OCI-M2 (cell line): ENCODE data around the gene GAPDHS.

Experiments
- DNase-seq: peaks from one replicate; lab custom pipeline; 2025; ENCODE audit not compliant: unreplicated experiment; lab: John Stamatoyannopoulos, UW

The GAPDHS gene

GRCh38 chr19:35534803-35535480, 1.7 kb downstream of the GAPDHS start:
- no peak for DNase-seq

GRCh38 chr19:35539314-35539713, 6.1 kb downstream of the GAPDHS start:
- no peak for DNase-seq

DNA sequence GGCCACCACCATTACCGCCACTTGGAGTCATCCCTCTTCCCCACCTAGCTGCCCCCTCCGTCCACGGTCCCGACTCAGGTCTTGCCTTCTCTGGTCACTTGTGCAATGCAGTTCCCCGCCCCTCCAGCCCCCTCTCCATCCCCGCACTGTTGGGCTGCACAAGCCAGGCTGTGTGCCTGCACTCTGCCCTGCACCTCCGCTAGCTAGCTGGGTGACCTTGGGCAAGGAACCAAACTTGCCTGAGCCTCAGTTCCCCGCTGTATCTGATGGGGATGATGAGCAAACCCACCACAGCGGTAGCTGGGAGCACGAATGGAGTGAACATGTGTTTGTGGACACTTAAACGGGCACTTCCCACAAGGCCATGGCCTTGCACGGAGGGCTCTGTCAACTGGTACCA, 6.6 kb downstream of the GAPDHS start:
- no peak for DNase-seq

- no peak for DNase-seq
Measured at GRCh38 chr19:35540356-35540927, 7.2 kb downstream of the GAPDHS start.

- DNase-seq = no peak
Measured at GRCh38 chr19:35542209-35542608, 9.0 kb downstream of the GAPDHS start.

- DNase-seq = no peak
Measured at GRCh38 chr19:35543280-35544109, 10.2 kb downstream of the GAPDHS start.

DNA sequence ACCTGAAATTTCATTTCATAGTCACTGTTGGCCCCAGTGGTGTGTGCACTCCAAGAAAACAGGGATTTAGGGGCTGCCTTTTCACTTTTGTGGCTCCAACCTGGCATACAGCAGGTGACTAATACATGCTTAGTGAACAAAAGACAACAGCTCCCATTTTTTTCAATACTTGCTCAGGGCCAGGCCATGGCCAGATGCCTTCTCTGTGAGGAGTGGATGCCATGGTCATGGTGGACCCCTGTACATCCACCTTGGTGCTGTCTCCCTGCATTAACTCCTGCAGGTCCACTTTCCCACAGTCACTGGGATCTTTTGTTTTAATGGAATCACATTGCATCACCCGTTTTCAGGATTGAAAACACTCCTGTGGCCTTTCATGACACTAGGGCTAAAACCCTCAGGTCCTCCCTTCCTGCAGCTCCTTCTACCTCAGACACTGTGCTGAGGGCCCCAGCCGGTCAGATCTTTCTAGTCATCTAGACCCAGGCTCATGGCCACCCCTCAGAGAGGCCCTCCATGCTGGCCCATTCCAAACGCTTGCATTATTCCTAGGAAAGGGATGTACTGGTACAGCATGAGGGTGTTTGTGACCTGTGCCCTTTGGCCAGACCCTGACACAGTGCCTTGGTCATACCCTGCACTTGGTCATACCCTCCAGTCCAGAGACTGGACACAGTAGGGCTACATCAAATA, 11.0 kb downstream of the GAPDHS start:
- no peak for DNase-seq

DNA sequence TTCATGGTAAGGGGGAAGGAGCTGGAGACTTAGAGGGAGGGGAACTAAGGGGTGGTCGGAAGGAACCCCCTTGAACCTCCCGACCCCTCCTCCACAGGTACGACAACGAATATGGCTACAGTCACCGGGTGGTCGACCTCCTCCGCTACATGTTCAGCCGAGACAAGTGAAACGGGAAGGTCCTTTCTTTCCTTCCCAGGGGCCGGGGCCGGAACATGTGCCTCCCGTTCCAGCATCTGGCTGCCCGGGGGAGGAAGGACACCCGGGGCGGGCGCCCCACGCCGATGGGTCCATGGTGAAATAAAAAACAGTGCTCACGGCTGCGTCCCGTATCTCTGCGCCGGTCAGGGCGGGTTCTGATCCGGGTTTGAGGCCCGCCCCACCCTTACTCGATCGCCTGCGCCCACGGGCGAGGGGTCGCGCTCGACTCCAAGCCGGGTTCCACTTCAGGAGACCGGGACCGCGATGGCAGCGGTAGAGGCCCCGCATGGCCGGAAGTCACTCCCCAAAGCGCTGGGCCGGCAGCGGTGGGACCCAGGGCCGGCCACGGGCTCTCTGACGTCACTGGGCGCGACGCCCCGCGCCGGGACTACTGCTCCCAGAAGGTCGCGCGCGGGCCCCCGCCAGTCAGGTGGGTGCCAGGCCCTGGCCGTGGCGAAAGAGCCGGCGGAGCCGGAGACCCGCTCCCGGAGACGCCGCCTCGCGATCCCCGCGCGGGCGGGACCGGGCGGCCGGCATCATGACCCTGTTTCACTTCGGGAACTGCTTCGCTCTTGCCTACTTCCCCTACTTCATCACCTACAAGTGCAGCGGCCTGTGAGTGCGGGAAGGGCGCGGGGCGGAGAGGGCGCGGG, 12.0 kb downstream of the GAPDHS start, which contains the start of gene TMEM147:
TSS of gene TMEM147 (plus strand) at position 626 of the 854 bp plus-strand sequence. CDS start at position 740, 114 bp downstream.
- DNase-seq = peak; percentile 98

GRCh38 chr19:35545855-35546381, 12.7 kb downstream of the GAPDHS start:
- DNase-seq = no peak

DNA sequence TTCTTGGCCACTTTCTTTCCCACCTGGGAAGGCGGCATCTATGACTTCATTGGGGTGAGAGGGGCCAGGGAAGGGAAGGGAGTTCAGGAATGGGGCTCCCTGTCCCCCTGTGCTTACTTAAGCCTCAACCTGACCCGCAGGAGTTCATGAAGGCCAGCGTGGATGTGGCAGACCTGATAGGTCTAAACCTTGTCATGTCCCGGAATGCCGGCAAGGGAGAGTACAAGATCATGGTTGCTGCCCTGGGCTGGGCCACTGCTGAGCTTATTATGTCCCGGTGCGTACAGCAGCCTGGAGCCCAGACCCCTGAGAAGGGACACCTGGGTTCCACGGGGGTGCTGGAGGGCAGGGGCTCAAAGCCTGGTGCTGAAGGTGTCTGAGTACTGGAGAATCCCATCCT, 13.3 kb downstream of the GAPDHS start:
- DNase-seq = no peak

DNA sequence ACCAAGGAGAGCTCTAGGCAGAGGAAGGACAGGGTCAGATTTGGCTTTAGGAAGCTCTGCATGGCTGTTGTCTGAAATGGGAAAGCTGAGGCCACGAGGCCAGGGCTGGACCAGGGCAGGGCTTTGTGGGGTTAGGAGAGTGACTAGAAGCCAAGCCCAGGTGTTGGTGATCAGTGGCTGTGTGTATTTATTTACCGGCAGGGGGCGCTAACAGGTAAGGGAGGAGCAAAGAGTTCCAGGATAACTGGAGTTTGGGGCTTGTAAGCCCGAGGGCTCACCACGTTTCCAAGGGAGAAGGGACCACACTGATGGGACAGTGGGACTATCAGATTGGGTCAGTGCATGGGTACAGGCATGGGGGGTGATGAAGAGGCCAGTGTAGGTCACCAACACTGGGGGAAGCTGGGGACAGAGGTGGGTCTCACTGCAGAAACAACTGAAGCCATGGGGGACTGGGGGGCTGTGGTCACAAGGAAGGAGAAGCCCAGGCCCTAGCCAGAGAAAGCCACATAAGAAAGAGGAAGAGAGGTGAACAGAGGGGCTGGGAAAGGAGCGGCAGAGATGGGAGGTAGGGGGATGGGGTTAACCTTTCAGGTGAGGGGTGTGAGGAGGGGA, 16.0 kb downstream of the GAPDHS start:
- DNase-seq = peak; percentile 38

DNA sequence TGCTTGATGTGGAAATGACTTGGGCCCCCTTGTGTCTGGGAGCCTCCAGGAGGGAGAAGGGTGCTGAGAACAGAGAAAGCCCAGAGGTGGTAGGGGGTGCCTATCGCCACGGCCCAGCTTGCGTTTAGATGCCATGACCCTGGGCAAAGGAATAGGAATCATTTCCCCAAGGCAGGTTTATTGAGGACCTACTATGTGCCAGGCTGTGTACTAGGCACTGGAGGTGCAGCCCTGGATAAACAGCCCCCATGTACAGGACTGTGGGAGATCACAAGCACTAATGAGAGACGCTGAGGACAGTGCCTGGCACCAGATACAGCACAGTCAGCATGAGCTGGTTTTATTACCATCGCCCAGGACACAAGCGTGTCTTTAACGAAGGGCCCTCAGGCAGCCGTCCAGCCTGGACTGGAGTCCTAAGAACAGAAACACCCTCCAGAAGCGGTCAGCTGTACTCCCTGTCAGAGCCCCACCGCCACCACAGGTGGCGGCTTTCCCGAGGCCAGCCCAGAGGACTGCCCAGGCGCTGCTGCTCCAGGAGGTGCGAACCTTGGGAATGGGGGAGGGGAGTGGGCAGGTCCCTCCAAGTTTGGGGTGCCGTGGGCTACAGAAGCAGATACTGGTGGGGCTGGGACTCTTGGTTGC, 16.7 kb downstream of the GAPDHS start:
- no peak for DNase-seq

GRCh38 chr19:35551091-35551810, 18.0 kb downstream of the GAPDHS start:
- DNase-seq = no peak

DNA sequence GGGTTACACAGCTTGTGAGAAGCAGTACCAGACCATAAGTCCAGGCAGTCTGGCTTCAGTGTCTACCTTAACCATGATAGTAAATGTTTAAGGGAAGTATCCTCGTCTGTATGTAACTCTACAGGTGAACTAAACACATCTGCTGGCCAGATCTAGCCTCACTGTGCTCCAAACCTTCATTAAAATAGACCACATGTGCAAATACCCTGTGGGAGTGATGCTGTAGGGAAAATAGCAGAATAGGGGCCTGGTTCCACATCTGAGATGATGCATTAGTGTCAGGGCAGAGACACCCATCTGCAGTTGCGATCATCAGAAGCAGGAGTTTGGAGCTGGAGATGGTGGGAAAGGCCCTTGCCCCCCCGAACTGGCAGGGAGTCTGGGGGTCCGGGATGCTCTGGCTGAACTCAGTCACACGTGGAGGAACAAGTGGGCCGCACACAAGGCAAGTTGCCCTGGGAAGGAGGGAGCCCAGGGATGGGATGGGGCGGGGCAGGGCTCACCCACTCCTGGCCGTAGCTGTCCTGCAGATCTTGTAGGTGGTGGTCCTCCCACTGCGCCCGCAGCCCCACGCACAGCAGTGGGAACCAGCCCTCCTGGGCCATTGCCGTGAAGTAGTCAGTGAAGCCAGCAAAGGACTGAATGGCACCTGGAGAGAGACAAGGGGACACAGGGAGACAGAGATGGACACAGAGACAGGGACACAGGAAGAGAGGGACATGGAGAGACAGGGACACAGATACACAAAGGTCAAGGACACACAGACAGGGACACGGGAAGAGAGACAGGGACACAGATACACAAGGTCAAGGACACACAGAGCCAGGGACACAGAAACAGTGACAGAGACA, 19.5 kb downstream of the GAPDHS start:
- DNase-seq = no peak

DNA sequence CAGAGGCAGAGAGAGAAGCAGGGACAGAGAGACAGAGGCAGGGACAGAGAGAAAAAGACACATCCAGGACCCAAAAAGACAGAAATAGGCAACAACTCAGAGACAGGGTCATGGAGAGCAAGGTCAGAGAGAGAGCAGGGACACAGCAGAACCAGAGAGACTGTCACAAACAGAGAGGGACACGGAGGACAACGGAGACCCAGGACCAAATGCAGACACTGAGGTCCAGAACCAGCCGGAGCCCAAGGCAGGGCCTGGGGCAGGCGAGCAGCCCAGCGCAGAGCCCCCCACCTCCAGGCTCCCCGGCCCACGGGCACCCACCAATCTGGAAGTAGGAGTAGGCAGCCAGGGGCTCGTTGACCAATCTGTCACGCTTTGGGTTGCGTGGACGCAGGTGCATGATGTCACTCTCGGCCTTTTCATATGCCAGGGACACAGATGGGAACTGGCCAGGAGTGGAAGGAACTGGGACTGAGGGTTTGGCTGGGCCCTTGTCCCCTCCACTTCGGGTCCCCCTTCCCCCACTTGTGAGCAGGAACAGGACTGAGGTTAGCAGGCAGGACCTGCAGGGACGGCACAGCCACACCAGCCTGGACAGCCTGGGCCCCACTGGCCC, 20.2 kb downstream of the GAPDHS start:
- DNase-seq = no peak

DNA sequence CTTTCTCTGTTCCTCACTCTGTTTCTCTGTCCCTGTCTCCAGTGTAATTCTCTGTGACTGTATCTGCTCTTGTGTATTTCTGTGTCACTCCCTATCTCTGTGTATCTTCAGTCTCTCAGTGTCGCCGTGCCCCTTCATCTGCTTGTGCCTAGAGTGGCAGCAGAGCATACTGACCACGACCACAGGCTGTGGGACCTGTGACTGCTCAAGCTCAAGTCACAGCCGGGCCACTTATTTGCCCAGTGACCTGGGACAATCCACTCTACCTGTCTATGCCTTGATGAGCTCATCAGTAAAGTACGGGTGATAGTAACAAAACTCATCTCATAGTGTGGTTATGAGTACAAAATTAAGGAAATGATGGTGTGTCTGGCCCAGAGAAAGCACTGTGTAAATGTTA, 20.8 kb downstream of the GAPDHS start:
- no peak for DNase-seq

DNA sequence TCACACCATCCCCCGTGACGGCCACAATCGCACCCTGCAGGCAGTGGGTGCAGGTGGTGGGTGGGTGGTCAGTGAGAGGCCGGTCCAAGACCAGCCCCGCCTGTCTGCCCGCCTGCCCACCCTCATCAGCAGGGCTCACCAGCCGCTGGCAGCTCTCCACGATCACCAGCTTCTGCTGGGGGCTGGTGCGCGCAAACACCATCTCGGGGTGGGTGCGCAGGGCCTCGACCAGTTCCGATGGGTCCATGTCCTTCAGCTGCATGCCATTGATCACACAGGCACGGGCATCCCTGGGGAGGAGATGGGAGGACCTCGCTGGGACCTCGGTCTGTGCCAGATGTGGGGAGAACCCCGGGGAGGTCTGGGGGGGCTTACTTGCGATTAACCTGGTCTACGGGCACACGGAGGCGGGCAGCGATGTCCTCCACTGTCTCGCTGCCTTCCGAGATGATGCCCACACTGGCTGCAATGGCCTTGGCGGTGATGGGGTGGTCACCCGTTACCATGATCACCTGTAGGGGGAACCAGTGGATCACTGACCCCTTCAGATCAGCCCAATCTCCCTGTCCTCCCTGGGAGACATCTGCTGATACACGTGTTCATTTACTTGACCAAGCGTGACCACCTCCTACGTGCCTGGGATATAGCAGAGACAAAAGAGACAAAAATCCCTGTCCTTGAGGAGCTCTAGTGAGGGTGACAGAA, 22.2 kb downstream of the GAPDHS start:
- DNase-seq = peak; percentile 78
